Fibroblast of skin of right biceps (primary cell): ENCODE results near the gene UBE2E1.
A peak's percentile ranks its signal among the peaks of the same experiment; 100 is the strongest.
"Not testable (repeated sequence)": the region's sequence is repeated elsewhere in the genome, so short reads cannot be mapped to it uniquely, and the experiment has no call there.

ENCODE experiments used
- DNase-seq: peaks from one replicate; pipeline ENCODE4 v3.0.0-alpha.2; 2013

UBE2E1 gene

DNA sequence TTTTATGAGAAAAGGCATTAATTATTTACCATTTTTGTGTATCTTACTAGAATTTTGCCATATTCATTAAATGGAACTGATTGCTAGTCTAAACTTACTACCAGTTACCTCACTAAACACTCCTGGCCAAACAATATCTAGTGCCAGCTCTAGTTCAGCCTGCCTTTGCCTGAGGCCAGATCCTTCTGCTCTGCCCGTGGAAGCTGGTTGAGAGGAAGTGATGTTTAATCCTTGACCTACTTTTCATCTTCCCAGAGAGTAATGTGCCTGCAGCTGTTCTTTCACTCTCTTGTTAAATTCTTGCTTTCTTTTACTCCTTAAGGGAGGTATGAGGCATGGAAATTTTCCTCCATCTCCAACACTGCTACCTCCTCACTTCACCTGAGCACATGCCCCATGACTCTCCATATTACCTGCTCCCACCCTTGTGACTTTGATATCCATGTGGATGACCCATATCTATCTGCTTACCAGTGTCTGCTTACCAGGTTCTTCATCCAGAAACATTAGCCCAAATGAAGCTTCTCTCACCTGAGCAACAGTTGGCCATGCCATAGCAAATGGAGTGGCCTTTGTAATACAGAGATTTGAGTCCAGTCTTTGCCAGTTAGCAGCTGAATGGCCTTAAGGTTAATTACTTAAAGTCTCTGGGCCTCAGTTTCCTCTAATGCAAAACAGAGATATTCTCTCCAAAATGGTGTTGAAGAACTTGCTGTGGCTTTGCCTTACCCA, 53.4 kb downstream of the UBE2E1 start:
- DNase-seq: no peak

DNA sequence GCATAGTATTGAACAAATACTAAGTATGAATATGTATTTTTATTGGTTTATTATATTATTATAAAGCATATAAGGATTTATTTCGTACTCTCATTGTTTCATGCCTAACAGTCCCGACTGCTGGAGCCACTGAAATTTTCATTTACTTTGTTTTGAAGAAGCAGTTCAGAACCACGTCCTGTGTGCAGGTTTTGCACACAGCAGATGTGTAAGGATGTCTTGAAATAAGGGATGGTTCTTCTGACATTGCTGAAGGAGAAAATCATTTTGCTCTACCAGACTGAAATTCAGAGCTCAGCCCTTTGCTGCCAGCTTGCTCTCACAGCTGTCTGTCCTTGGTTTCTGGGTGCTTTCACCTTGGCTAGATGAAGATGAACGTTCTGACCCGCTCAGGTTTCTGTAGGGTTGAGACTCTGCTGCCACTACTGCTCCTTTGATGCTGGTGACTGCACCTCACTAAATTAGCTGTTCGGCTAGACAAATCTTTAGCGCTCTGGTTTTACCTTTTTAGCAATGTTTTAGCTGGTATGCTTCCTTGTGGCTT, 54.2 kb downstream of the UBE2E1 start:
- DNase-seq: no peak

DNA sequence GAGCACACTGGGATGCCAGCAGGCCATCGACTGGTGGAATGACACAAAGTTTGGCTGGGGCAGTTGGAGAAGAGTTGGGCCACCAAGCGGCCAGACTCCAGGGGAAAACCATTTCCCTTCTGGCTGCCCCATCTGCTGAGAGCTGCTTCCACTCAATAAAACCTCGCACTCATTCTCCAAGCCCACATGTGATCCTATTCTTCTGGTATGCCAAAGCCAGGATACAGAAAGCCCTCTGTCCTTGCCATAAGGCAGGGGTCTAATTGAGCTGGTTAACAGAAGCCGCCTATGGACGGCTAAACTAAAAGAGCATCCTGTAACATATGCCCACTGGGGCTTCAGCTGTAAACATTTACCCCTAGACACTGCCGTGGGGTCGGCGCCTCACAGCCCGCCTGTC, 55.9 kb downstream of the UBE2E1 start:
- DNase-seq: no peak

DNA sequence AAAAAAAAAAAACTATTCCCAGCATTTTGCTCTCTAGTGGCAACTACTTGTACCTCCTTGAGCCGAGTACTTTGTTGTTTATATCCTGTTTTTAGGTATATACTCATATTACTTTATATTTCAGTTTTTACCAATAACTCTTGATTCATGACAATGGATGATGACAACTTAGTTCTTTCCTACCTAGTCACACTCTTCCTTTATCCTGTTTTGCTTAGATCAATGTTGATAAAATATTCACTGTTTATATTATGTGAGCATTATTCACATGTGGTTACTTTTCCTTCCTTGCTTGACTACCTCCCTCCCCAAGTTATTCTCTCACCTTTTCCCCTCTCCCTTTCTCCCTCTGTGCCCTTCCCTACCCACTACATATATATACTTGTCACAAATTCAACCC, 57.3 kb downstream of the UBE2E1 start:
- DNase-seq: no peak

DNA sequence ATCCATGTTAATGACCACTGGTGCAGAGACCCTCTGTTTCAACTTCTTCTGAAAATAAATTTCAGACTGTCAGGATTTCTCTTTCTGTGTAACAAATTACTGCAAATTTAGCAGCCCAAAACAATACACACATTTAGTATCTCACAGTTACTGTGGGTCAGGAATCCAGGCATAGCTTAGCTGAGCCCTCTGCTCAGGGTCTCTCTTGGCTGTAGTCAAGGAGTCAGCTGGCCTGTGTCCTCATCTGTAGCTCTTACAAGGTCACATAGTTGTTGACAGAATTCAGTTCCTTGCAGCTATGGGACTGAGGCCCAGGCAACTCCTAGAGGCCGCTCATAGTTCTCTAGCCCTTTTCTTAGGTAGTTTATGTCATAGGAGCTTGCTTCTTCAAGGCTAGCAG, 59.2 kb downstream of the UBE2E1 start:
- no peak for DNase-seq

DNA sequence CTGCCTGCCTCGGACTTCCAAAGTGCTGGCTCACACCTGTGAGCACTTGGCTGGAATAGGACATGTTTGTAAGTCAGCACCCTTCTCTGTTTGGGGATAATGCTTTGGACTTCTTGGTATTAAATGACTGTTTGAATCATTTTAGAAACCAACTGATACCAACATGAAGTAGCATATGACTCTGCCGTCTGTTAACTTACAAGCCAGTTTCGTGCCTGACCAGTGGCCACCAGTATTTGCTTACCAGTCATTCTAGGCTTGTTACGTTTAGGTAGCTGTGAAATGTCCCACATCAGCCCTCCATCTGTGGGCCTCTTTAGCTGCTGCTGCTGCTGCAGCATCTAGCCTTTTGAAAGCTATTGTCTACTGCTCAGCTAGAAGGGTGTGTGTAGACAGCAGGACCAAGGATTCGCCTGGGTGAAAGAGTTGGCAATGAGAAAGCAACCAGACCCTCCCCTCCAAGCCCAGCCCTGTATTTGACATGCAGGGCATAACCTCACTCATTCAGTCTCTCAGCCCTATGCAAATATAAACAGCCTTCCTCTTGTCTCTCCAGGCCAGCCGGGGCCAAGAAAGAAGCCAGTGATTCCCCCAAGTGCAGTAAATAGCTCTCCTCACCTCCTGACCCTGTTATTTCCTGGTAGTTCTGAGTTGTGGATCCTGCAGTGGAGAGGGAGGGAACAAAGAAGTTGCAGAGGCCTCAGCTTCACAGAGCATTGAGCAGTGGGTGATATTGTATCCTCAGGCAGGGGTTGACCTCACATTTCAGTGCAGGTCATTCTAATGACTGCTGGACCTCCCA, 60.0 kb downstream of the UBE2E1 start:
- DNase-seq: peak; percentile 12

DNA sequence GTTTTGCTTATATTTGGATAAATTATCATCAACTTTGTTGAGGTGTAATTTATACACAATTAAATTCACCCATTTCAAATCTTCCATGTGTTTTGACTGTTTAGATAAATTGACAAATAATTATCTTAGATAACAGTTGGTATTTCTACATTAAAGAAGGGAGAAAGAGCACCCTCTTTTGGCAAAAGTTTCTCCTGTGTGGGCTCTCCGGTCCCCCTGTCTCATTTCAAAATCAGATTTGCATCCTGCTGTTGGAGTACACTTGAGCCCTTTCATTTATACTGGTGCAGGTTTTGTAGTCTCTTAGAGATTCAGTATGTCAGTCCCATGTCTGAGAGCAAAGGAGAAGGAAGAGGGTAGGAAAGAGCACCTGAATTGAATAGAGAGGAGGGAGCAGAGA, 61.6 kb downstream of the UBE2E1 start:
- DNase-seq: no peak

DNA sequence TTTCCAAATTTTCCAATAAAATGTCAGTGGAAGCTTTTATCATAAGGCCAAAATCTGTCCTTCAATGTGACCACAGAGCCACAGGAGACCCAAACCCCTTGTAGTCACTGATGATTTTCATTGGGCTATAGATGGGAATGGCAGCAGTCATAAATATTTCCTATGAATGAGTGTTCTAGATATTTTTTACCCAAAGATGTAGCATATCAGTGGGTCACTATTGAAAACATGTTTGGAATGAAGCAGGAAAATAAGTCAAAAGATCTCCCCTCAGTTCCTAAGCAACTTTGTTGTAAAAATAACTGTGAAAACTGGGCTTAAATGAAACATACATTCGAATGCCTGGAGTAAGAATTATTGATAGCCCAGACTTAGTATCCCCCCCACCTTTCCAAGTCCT, 62.1 kb downstream of the UBE2E1 start:
- DNase-seq: peak; percentile 10

DNA sequence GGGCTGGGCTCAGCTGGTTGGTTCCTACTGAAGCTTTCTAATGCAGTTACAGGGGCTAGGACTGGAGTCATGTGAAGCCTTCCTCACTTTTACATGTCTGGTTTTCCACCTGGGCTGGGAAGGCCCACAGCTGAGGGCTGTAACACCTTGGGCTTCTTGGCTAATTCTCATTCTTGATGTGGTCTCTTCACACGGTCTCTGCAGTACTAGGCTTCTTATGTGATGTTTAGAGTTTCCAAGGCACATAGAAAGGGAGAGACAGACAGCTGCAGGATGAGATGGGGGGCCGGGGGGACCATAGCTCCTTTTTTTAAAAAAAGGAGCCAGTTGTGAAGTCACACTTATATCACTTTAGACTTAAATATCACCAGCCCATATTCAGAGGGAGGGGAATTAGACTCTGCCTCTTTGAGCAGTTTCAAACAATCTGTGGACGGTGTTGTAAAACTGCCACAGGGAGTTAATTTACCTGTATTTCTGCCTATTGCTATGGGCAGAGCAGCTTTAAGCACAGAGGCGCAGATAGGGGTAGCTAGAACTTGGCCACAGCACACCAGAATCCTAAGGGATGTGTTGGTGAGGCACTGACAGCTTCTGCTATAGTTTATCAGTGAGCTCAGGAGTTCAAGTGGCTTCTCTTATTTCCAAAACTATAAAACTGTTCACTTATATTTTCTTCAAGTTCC, 64.4 kb downstream of the UBE2E1 start:
- DNase-seq: no peak

DNA sequence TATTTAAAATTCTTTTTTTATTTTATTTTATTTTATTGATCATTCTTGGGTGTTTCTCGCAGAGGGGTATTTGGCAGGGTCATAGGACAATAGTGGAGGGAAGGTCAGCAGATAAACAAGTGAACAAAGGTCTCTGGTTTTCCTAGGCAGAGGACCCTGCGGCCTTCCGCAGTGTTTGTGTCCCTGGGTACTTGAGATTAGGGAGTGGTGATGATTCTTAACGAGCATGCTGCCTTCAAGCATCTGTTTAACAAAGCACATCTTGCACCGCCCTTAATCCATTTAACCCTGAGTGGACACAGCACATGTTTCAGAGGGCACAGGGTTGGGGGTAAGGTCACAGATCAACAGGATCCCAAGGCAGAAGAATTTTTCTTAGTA, 64.9 kb downstream of the UBE2E1 start:
- DNase-seq: not testable (repeated sequence)

DNA sequence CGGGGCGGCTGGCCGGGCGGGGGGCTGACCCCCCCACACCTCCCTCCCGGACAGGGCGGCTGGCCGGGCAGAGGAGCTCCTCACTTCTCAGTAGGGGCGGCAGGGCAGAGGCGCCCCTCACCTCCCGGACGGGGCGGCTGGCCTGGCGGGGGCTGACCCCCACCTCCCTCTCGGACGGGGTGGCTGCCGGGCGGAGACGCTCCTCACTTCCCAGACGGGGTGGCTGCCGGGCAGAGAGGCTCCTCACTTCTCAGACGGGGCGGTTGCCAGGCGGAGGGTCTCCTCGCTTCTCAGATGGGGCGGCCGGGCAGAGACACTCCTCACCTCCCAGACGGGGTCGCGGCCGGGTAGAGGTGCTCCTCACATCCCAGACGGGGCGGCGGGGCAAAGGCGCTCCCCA, 65.6 kb downstream of the UBE2E1 start:
- DNase-seq: not testable (repeated sequence)

DNA sequence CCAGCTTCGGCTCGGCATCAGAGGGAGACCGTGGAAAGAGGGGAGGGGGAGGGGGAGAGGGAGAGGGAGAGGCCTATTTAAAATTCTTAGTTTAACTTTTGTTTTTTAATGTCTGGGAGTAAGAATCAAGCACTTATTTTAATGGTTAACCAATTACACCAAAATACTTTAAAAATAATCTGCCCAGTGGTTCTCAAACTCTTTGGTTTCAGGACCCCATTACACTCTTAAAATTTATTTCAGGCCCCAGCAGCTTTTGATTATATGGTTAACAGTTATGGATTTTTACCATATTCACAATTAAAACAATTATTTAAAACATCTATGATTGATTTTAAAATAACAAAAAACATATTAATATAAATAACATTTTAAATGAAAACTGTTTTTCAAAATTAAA, 66.6 kb downstream of the UBE2E1 start:
- DNase-seq: no peak

DNA sequence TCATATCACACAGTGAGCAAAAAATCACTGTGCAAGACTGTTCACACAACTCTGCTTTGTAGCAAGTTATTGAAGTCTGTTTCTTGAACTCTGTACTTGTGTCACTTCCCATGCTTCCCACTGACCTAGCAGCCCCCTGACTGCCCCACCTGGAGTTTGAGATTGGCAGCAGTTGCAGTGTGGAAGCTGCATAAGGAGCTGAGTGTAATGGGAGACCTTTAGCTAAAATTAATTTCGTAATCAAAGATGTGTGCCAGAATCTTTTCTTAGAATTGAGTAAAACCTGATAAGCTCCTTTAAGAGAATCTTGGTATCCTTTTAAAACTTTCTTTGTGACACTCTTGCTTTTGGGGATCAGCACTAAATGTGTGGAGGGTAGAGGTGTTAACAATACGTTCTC, 68.2 kb downstream of the UBE2E1 start:
- DNase-seq: peak; percentile 28

DNA sequence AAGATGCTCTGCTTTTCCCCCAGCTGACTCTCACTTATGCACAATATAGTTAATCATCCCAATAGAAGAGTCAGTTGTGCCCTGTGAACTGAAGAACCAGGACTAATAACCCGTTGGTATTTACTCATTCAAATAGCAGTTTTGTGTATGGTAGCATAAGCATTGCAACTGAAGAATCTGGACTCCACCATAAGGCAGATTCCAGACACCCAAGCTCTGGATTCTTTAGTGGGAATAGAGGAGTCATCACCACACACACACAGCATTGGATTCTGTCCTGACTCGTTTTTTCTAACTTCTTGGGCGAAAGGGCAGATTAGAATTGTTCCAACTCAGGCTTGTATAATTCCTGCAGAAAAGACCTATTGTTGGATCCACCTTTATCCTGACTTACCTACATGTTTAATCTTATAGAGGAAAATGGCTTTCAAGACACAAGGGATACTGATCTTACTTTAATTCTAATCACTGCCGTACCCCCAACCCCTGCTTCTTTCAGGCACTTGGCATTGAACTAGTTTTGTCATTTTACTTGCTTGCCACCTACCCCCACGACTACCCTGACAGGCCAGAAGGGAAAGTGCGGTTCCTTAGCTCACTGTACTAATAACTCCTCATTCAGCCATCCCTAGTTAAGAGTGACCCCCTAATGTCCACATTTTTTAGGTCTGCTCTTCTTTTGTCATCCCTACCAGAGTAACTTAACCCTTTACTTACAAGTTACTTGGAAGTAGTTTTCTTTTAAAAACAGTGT, 68.8 kb downstream of the UBE2E1 start:
- DNase-seq: peak; percentile 87

DNA sequence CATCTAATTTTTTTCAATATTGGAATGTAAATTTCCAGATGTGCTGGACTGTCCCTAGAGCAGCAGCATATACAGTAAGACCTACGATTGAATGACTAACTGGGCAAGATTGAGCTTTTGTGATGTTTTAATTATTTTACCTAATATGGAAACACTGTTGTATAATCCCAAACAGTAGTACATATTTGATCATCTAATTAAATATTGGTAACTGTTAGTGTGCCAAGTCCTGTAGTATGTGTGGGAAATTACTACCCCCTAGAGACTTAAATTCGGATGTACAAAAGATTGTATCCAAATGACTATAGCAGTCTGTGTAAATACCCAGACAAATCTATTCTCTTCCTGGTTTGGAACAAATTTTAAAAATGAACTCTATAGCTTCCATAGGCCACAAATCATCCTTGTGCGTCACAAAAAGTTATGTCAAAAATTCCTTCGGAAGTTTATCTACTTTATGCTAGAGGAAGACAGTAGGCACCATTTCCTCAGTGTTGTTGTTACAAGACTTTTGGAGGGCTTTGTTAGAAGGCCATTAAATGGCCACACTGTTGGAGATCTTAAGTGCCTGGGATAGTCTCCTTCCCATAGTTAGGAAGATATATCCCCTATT, 69.5 kb downstream of the UBE2E1 start:
- DNase-seq: peak; percentile 72

DNA sequence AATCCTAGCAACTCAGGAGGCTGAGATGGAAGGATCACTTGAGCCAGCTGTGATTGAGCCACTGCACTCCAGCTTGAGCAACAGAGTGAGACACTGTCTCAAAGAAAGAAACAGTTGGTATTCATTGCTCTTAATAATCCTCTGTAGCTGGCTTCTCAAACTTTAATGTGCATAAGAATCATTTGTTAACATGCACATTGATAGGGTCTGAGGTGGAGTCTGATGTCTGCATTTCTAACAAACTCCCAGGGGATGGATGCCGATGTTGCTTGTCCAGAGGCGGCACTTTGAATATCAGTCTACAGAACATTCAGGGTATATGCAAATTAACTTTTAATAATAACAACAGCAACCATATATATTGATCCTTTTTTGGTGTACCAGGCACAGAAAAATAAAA, 71.2 kb downstream of the UBE2E1 start:
- DNase-seq: peak; percentile 23

DNA sequence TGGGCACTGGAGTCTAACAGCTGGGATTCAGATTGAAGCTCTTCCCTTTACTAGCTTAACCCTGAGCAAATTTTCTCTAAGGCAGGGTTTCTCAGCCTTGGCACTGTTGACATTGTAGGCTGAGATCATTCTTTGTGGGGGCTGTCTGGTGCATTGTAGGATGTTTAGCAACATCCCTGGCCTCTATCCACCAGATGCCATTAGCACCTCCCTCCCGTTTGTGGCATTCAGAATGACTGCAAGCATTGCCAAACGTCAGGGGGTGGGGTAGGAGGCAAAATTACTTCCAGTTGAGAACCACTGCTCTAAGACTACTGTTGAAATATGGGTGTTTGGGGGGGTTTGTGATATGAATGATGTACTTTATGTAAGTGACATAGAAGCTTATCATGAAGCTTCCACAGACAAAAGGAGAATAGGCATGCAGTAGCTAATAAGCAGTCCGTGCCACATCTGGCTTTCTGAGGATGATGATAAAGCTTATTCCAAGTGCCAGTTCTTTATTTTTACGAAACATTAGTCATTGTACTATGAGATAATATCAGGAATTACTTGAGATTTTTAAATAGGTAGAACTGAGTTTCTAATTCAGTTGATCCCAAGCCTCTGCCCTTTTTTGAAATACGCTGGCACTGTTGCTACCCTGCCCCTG, 71.7 kb downstream of the UBE2E1 start:
- peak; percentile 90 for DNase-seq

DNA sequence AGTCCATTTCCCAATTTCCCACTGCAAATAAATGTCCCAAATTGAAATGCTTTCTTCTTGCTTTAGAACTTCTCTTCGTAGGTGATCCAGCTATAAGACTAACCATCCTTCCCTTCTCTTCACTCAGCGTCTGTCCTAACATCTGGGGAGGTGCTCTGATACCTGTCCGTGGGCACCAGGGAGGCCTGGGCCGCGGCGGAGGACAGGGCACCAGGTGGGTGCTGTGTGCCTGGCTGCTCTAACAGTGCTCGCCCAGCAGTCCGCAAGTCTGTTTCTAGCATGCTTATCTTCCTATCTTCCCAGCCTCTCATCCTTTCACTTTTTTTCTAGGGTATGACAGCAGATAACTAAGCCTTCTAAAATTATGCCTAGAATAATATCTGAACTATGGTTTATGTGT, 73.7 kb downstream of the UBE2E1 start:
- DNase-seq: no peak

DNA sequence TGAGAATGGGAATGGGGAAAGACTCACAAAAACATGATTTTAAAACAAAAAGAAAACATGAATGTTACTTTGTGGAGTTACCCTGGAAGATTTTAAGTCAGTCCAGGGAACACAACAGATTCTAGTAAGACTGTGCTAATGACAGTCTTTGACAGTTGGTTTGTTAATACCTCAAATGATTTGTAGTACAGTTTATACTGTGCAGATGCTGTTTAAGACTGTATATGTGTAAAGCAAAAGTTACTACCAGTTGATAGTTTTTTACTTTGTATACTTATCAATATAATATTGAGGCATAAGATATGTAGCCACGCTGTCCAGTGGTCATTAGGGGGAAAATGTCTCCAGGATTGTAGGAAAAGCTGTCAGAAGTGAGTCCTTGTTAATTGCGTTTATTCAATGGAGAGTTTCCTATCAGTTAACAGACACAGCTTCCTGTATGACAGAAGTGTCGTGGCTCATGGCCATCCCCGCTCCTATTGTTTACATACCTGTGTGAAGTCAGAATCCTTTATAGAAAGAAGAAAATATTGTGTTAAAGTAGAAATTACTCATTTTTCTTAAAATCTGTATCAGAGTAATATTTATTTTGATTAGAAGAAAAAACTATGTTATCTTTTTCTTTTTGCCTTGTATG, 75.1 kb downstream of the UBE2E1 start:
- no peak for DNase-seq

DNA sequence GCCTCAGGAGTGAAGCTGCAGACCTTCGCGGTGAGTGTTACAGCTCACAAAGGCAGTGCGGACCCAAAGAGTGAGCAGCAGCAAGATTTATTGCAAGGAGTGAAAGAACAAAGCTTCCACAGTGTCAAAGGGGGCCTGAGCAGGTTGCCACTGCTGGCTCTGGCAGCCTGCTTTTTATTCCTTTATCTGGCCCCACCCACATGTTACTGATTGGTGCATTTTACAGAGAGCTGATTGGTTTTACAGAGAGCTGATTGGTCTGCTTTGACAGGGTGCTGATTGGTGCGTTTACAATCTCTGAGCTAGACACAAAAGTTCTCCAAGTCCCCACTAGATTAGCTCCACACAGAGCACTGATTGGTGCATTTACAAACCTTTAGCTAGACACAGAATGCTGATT, 76.2 kb downstream of the UBE2E1 start:
- not testable (repeated sequence) for DNase-seq

DNA sequence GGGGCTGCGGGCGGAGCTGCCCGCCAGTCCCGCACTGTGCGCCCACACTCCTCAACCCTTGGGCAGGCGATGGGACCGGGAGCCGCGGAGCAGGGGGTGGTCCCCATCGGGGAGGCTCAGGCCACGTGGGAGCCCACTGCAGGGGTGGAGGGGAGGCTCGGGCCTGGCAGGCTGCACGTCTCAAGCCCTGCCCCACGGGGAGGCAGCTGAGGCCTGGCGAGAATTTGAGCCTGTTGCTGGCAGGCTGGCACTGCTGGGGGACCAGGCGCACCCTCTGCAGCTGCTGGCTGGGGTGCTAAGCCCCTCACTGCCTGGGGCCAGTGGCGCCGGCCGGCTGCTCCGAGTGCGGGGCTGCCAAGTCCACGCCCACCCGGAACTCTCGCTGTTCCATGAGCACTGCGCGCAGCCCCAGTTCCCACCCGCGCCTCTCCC, 76.7 kb downstream of the UBE2E1 start:
- no peak for DNase-seq
